Caco-2 (cell line): ENCODE data around the gene PHF5A. TPM values are rescaled to one million over a fixed set of nuclear protein-coding genes. Genes with fewer than 3 reads are reported as not detected.

Experiments
- BruUV-seq: library from RNA; stranded (reverse); fragments of 400-500 nt; replicated peaks from 2 replicates; lab custom pipeline; 2021; lab: Mats Ljungman, UMichigan
- CTCF ChIA-PET: fragments of 300-600 bp; sonication (Branson Sonifier 250); formaldehyde crosslinking; loops from one replicate; lab custom pipeline; 2022; ENCODE audit warnings: antibody characterized with exemption; lab: Charles Lee
- POLR2A ChIA-PET: fragments of 300-600 bp; sonication (Branson Sonifier 250); formaldehyde crosslinking; loops from one replicate; lab custom pipeline; 2022; ENCODE audit warnings: antibody characterized with exemption; lab: Charles Lee
- DNase-seq, 2 experiments: peaks; one replicate each; pipeline versions ENCODE4 v3.0.0 to v3.0.0-alpha.2; 2020 to 2022
- H3K27me3 ChIP-seq: replicated peaks from 2 replicates; pipeline ENCODE4 v1.6.0; 2011; ENCODE audit warnings: low read length; ENCODE audit not compliant: control insufficient read depth, insufficient read depth
- H3K36me3 ChIP-seq: 2 replicates; pipeline ENCODE4 v1.5.1; 2011; ENCODE audit warnings: low read length; ENCODE audit not compliant: control insufficient read depth, insufficient read depth
- H3K4me1 ChIP-seq: fragments of 250-450 bp; sonication (Bioruptor Pico); 2 replicates; pipeline ENCODE4 v1.5.1; 2020; ENCODE audit warnings: mild to moderate bottlenecking
- H3K4me3 ChIP-seq: 2 replicates; pipeline ENCODE4 v1.5.1; 2011; ENCODE audit warnings: low read depth, mild to moderate bottlenecking, control low read depth, low read length
- H3K9me3 ChIP-seq: fragments of 250-450 bp; sonication (Bioruptor Pico); 2 replicates; pipeline ENCODE4 v1.5.1; 2020; ENCODE audit warnings: mild to moderate bottlenecking, moderate library complexity
- H3K27ac Mint-ChIP-seq: one replicate; pipeline ENCODE4 v1.8.0; 2022; ENCODE audit warnings: mixed read lengths; ENCODE audit not compliant: unreplicated experiment
- H3K27me3 Mint-ChIP-seq: one replicate; pipeline ENCODE4 v1.8.0; 2022; ENCODE audit warnings: mixed read lengths; ENCODE audit not compliant: insufficient read depth, unreplicated experiment
- H3K36me3 Mint-ChIP-seq: one replicate; pipeline ENCODE4 v1.8.0; 2022; ENCODE audit warnings: mild to moderate bottlenecking, mixed read lengths; ENCODE audit not compliant: insufficient read depth, unreplicated experiment
- H3K4me1 Mint-ChIP-seq: one replicate; pipeline ENCODE4 v1.8.0; 2022; ENCODE audit warnings: low read depth, mixed read lengths; ENCODE audit not compliant: unreplicated experiment
- H3K4me3 Mint-ChIP-seq: one replicate; pipeline ENCODE4 v1.8.0; 2022; ENCODE audit warnings: mild to moderate bottlenecking, moderate library complexity, mixed read lengths; ENCODE audit not compliant: unreplicated experiment
- H3K9me3 Mint-ChIP-seq: one replicate; pipeline ENCODE4 v1.8.0; 2022; ENCODE audit warnings: mixed read lengths; ENCODE audit not compliant: unreplicated experiment
- CTCF ChIP-seq, 2 experiments: fragments of 200-600 bp in 1 of 2; IDR thresholded peaks; 1 replicate in 1 of 2; 2 replicates in 1 of 2; pipeline versions ENCODE4 v1.5.1 to v1.8.0; 2011 to 2022; ENCODE audit warnings: antibody characterized with exemption in 1 of 2, control low read depth in 1 of 2, inconsistent platforms in 1 of 2, low read depth in 1 of 2, low read length in 1 of 2, mild to moderate bottlenecking in 1 of 2, moderate library complexity in 1 of 2; ENCODE audit not compliant: insufficient read depth in 1 of 2, severe bottlenecking in 1 of 2, unreplicated experiment in 1 of 2
- intact Hi-C: fragments of 100-400 bp; cut with micrococcal nuclease; formaldehyde crosslinking; loops from one replicate; pipeline ENCODE4 v1.10.0; 2022; ENCODE audit not compliant: unreplicated experiment
- total RNA-seq: library from RNA; stranded (reverse); gene quantifications from 2 replicates; pipeline ENCODE4 v1.2.3, GENCODE V29; 2022

PHF5A gene
- total RNA-seq, 1 experiment from 2014 or later: 78.6 TPM

DNA sequence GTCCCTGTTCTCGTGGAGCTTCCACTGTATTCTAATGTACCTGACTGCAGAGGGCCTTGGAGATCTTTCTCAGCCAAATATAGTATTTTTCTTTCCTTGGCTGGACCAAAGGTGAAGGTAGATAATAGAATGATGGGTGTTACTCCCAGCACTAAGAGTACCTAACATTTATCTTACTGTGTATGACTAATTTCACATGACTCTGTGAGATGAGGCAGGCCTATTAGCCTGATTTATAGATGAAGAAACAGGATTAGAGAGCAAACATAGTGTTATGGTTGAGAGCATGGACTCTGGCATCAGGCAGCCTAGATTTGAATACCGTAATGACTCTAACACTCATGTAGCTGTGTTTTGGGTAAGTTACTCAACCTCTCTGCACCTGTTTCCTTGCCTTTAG lies 3.1 kb upstream of the PHF5A start:
- Mint-ChIP-seq H3K36me3 (peaks cover 54% of the 10 kb centered on the region), H3K27ac (no peak overlapping the region), H3K4me1 (peaks cover 6% of the 10 kb centered on the region), H3K4me3 (no peak overlapping the region), H3K27me3 (no peaks in the 10 kb centered on the region), H3K9me3 (no peaks in the 10 kb centered on the region)
- Histone ChIP-seq H3K4me1 (peaks cover 18% of the 10 kb centered on the region), H3K4me3 (no peak overlapping the region), H3K27me3 (no peaks in the 10 kb centered on the region), H3K9me3 (no peaks in the 10 kb centered on the region), H3K36me3 (no peaks in the 10 kb centered on the region; the same call in 1 of the 2 replicates)
- TF ChIP-seq CTCF (IDR thresholded peaks at IDR 0.05; ENCODE audit: insufficient read depth in 1 of 2, low read depth in 1 of 2, low read length in 1 of 2, severe bottlenecking in 1 of 2, unreplicated experiment in 1 of 2): no peak
- no peak for DNase-seq
- POLR2A ChIA-PET: no interaction called here
- BruUV-seq: no TSS peak
- CTCF ChIA-PET: no interaction called here
- intact Hi-C loops: no loop called here

DNA sequence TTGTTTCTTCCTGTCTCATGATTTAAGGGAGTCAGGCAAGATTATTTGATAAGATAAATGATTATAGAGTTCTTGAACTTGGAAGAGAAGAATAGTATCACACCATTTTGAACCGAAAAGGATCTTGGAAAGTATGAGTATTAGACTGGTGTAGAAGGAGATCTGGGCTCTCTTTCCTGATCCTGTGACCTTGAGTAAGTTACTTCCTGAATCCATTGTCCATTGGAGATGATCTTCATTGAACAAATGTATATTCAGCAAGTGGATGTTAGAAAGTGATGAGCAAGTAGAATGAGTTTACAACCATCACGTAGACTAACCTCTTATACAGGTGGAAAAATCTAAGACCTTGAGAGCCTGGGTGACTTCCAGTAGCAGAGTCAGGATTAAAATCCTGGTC lies 2.4 kb upstream of the PHF5A start:
- Histone ChIP-seq H3K9me3 (no peaks in the 10 kb centered on the region), H3K27me3 (no peaks in the 10 kb centered on the region), H3K4me3 (no peak overlapping the region), H3K4me1 (peaks cover 18% of the 10 kb centered on the region), H3K36me3 (no peaks in the 10 kb centered on the region; the same call in 1 of the 2 replicates)
- BruUV-seq: no TSS peak
- ChIA-PET CTCF (no interaction called here), POLR2A (no interaction called here)
- Mint-ChIP-seq H3K27me3 (no peaks in the 10 kb centered on the region), H3K4me1 (peaks cover 6% of the 10 kb centered on the region), H3K27ac (no peak overlapping the region), H3K36me3 (peaks cover 60% of the 10 kb centered on the region), H3K4me3 (peak overlapping the region; percentile 31), H3K9me3 (no peaks in the 10 kb centered on the region)
- no peak for TF ChIP-seq CTCF (IDR thresholded peaks at IDR 0.05; ENCODE audit: insufficient read depth in 1 of 2, low read depth in 1 of 2, low read length in 1 of 2, severe bottlenecking in 1 of 2, unreplicated experiment in 1 of 2)
- intact Hi-C loops: no loop called here
- DNase-seq: no peak

GRCh38 chr22:41469218-41469851 lies 843 bp upstream of the PHF5A start:
- intact Hi-C loops: no loop called here
- no peaks in the 10 kb centered on the region for H3K27me3 Mint-ChIP-seq
- no peaks in the 10 kb centered on the region for H3K9me3 Mint-ChIP-seq
- ChIA-PET CTCF (interaction anchor here (0.8 to 2.2 kb wide), 4 partner anchors 23 to 74 kb away, joined by 3 to 13 read pairs (median 8); partner anchors contain the start of genes POLR3H and TOB2), POLR2A (interaction anchor here (0.7 to 1.8 kb wide), 12 partner anchors 9 to 168 kb away, joined by 3 to 122 read pairs (median 4); partner anchors contain the start of genes PMM1, TEF, TOB2 and XRCC6)
- no TSS peak for BruUV-seq
- H3K4me3 Mint-ChIP-seq: peak overlapping the region; percentile 92
- no peaks in the 10 kb centered on the region for H3K27me3 ChIP-seq
- H3K4me1 ChIP-seq: peaks cover 18% of the 10 kb centered on the region
- H3K4me3 ChIP-seq: peak overlapping the region; percentile 96
- H3K36me3 Mint-ChIP-seq: peaks cover 70% of the 10 kb centered on the region
- peaks cover 2% of the 10 kb centered on the region for H3K36me3 ChIP-seq
- H3K4me1 Mint-ChIP-seq: peaks cover 6% of the 10 kb centered on the region
- TF ChIP-seq CTCF (IDR thresholded peaks at IDR 0.05; ENCODE audit: insufficient read depth in 1 of 2, low read depth in 1 of 2, low read length in 1 of 2, severe bottlenecking in 1 of 2, unreplicated experiment in 1 of 2): no peak
- H3K27ac Mint-ChIP-seq: peak overlapping the region; percentile 100
- H3K9me3 ChIP-seq: no peaks in the 10 kb centered on the region
- DNase-seq: peak in 1 of 2 experiments; percentile 54
